ENCODE results near the gene TBC1D19.

TBC1D19 gene

GRCh38 chr4:26726655-26727387 lies 142.9 kb downstream of the TBC1D19 start:
- H3K27me3 Mint-ChIP-seq: no peaks in the 10 kb centered on the region
- peaks cover 34% of the 10 kb centered on the region for H3K36me3 Mint-ChIP-seq
- ATAC-seq: no peak
- no peak overlapping the region for H3K27ac Mint-ChIP-seq
- no peak overlapping the region for H3K4me3 Mint-ChIP-seq
- H3K4me1 Mint-ChIP-seq: peaks cover 18% of the 10 kb centered on the region
- H3K9me3 Mint-ChIP-seq: no peaks in the 10 kb centered on the region

DNA sequence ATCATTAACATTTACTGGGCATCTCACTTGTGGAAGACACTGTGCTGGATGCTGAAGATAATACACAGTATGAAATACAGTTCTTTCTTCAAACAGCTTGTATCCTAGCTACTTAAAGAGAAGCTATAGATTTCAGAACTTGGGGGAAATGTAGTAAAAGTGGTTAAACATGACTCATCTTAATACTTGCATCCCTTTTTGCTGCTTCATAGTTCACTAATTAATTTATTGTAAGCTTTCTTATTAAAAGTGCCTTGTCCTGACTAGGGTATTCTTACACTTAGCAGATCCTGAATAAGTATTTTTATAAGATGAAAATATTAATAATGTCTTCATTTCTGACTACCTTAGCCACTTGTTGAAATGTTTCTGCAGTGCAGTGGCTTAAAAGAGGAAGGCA lies 144.0 kb downstream of the TBC1D19 start:
- Mint-ChIP-seq H3K27ac (no peak overlapping the region), H3K4me1 (peaks cover 17% of the 10 kb centered on the region), H3K9me3 (no peaks in the 10 kb centered on the region), H3K36me3 (peaks cover 36% of the 10 kb centered on the region), H3K4me3 (no peak overlapping the region), H3K27me3 (no peaks in the 10 kb centered on the region)
- ATAC-seq: no peak

DNA sequence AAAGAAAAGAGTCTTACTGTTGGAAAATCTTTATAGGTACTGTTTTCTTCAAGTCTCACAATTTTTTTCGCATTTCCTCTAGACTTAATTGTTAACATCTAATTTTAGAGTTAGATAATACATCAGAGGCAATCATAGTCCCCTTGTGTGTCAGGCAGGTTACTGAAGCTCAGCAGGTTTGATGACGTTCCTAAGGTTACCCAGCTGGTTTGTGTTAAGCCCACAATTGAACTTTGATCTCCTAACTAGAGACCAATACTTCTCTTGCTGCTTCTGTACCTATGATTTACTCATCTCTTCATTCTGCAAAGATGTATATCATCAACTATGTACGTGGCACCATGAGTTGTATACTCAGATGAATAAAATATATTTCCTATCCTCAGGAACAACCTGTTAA lies 145.1 kb downstream of the TBC1D19 start:
- Mint-ChIP-seq H3K4me3 (no peak overlapping the region), H3K4me1 (peaks cover 11% of the 10 kb centered on the region), H3K27ac (no peak overlapping the region), H3K27me3 (no peaks in the 10 kb centered on the region), H3K36me3 (peaks cover 29% of the 10 kb centered on the region), H3K9me3 (no peaks in the 10 kb centered on the region)
- ATAC-seq: no peak

- Mint-ChIP-seq H3K4me3 (no peak overlapping the region), H3K27ac (no peak overlapping the region)
Observed at GRCh38 chr4:26729547-26729946, 145.7 kb downstream of the TBC1D19 start.

DNA sequence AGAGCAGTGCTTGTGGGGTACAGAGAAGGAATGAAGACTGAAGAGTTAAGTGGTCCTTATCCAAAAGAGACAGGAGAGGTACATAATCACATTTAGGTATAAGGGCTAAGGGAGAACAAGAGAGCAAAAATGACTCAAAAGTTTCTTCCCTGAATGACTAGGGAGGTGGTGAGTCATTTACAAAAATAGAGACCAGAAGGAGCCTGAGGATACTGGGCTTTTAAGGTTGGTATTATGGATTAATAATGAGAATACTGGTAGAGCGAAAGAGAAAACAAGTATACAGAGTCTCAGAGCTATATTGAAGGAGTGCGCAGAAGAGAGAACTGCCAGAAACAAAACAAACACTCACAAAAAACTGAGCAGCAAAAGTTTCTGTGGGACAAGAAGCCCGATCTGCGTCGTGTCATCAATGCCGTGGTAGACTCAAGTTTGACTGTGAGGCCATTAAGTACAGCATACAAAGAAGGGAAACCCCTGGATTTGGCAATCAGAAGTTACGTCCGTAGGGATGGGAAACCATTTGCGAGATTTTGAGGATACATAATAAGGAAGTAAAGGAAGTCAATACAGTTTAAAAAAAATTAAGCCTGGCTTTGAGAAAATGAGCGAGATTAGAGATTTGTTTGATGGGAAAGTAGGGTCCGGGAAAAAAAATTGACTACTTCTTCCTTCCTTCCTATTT lies 147.6 kb downstream of the TBC1D19 start:
- Mint-ChIP-seq H3K9me3 (no peaks in the 10 kb centered on the region), H3K4me1 (peaks cover 11% of the 10 kb centered on the region), H3K4me3 (no peak overlapping the region), H3K27me3 (no peaks in the 10 kb centered on the region), H3K27ac (peak overlapping the region; percentile 1), H3K36me3 (peaks cover 11% of the 10 kb centered on the region)
- peak; percentile 73 for ATAC-seq

More at GRCh38 chr4:26729547-26729946, 145.7 kb downstream of the TBC1D19 start:
- Mint-ChIP-seq H3K27me3 (no peaks in the 10 kb centered on the region), H3K4me1 (peaks cover 11% of the 10 kb centered on the region), H3K36me3 (peaks cover 29% of the 10 kb centered on the region), H3K9me3 (no peaks in the 10 kb centered on the region)
- no peak for ATAC-seq

GRCh38 chr4:26732356-26732755 lies 148.5 kb downstream of the TBC1D19 start:
- ATAC-seq: no peak
- no peak overlapping the region for H3K4me3 Mint-ChIP-seq
- no peaks in the 10 kb centered on the region for H3K27me3 Mint-ChIP-seq
- no peak overlapping the region for H3K27ac Mint-ChIP-seq
- H3K36me3 Mint-ChIP-seq: peaks cover 11% of the 10 kb centered on the region
- H3K4me1 Mint-ChIP-seq: peaks cover 11% of the 10 kb centered on the region
- no peaks in the 10 kb centered on the region for H3K9me3 Mint-ChIP-seq

- Mint-ChIP-seq H3K4me1 (peaks cover 2% of the 10 kb centered on the region), H3K36me3 (peaks cover 7% of the 10 kb centered on the region), H3K27ac (no peak overlapping the region), H3K27me3 (no peaks in the 10 kb centered on the region), H3K9me3 (no peaks in the 10 kb centered on the region), H3K4me3 (no peak overlapping the region)
- no peak for ATAC-seq
Observed at GRCh38 chr4:26736621-26737020, 152.7 kb downstream of the TBC1D19 start.

- H3K27ac Mint-ChIP-seq: no peak overlapping the region
- H3K27me3 Mint-ChIP-seq: no peaks in the 10 kb centered on the region
- H3K9me3 Mint-ChIP-seq: no peaks in the 10 kb centered on the region
- ATAC-seq: no peak
- H3K4me3 Mint-ChIP-seq: no peak overlapping the region
- H3K36me3 Mint-ChIP-seq: peaks cover 10% of the 10 kb centered on the region
- no peaks in the 10 kb centered on the region for H3K4me1 Mint-ChIP-seq
Observed at GRCh38 chr4:26737385-26737784, 153.5 kb downstream of the TBC1D19 start.

- ATAC-seq: no peak
- H3K27ac Mint-ChIP-seq: no peak overlapping the region
- H3K9me3 Mint-ChIP-seq: peaks cover 4% of the 10 kb centered on the region
- H3K27me3 Mint-ChIP-seq: no peaks in the 10 kb centered on the region
- no peak overlapping the region for H3K4me3 Mint-ChIP-seq
- H3K4me1 Mint-ChIP-seq: peaks cover 3% of the 10 kb centered on the region
- H3K36me3 Mint-ChIP-seq: peaks cover 25% of the 10 kb centered on the region
Observed at GRCh38 chr4:26741491-26741871, 157.6 kb downstream of the TBC1D19 start.

DNA sequence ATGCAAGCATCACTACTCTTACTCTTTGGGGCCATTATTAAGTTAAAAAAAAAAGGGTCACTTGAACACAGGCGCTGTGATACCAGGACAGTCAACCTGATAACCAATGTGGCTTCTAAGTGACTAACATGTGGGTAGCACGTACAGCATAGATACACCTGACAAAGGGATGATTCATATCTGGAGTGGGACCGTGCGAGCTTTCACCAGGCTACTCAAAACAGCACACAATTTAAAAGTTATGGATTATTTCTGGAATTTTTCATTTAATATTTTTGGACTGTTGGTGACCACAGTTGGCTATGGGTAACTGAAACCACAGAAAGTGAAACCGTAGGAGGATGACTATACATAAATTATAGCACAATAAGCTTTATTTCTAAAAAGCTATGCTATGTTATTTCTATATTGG lies 162.9 kb downstream of the TBC1D19 start:
- peaks cover 37% of the 10 kb centered on the region for H3K36me3 Mint-ChIP-seq
- H3K27me3 Mint-ChIP-seq: no peaks in the 10 kb centered on the region
- H3K9me3 Mint-ChIP-seq: peaks cover 4% of the 10 kb centered on the region
- H3K4me3 Mint-ChIP-seq: no peak overlapping the region
- no peak overlapping the region for H3K27ac Mint-ChIP-seq
- peaks cover 18% of the 10 kb centered on the region for H3K4me1 Mint-ChIP-seq
- peak; percentile 91 for ATAC-seq

- H3K27ac Mint-ChIP-seq: no peak overlapping the region
- peaks cover 18% of the 10 kb centered on the region for H3K4me1 Mint-ChIP-seq
- ATAC-seq: no peak
- H3K27me3 Mint-ChIP-seq: no peaks in the 10 kb centered on the region
- H3K4me3 Mint-ChIP-seq: no peak overlapping the region
- H3K9me3 Mint-ChIP-seq: peaks cover 4% of the 10 kb centered on the region
- peaks cover 26% of the 10 kb centered on the region for H3K36me3 Mint-ChIP-seq
Observed at GRCh38 chr4:26748811-26749210, 164.9 kb downstream of the TBC1D19 start.

GRCh38 chr4:26749867-26750266 lies 166.0 kb downstream of the TBC1D19 start:
- Mint-ChIP-seq H3K4me3 (no peak overlapping the region), H3K4me1 (peaks cover 18% of the 10 kb centered on the region), H3K27me3 (no peaks in the 10 kb centered on the region), H3K36me3 (peaks cover 20% of the 10 kb centered on the region), H3K27ac (no peak overlapping the region), H3K9me3 (peaks cover 4% of the 10 kb centered on the region)
- no peak for ATAC-seq

DNA sequence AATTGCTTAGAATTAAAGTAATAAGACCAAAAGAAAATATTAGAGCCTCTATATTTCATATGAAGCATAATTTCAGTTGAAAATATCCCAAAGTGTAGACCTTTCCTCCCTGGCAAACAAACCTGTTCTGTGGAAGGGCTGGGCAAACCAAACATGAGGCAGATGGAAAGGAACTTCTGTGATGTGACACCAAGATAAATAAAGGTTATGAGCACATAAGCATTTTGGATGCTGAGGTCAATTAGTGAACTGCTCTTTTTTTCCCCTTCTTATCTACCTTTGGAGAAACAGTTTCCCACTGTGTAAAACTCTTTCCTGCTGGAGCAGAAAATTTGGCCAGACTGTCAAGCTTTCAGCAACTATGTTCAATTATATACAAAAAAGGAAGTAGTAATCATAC lies 167.1 kb downstream of the TBC1D19 start:
- H3K4me1 Mint-ChIP-seq: peaks cover 18% of the 10 kb centered on the region
- H3K27me3 Mint-ChIP-seq: no peaks in the 10 kb centered on the region
- H3K27ac Mint-ChIP-seq: no peak overlapping the region
- H3K36me3 Mint-ChIP-seq: peaks cover 17% of the 10 kb centered on the region
- ATAC-seq: no peak
- H3K4me3 Mint-ChIP-seq: no peak overlapping the region
- peaks cover 4% of the 10 kb centered on the region for H3K9me3 Mint-ChIP-seq

- H3K36me3 Mint-ChIP-seq: peaks cover 11% of the 10 kb centered on the region
Observed at GRCh38 chr4:26751838-26752237, 168.0 kb downstream of the TBC1D19 start.

DNA sequence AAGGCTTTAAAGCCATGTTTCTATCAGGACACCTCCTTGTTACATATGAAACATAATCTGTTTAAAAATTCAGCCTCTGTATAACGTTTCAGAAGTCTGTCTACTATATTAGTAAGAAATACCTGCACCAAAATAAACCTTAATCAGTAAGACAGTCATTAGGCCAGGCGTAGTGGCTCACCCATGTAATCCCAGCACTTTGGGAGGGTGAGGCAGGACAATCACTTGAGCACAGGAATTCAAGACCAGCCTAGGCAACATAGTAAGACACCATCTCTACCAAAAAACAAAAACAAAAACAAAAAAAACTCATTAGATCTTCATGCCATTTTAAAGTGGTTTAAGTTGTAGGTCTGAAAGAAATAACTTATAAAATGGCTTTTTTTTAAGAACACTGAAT lies 169.3 kb downstream of the TBC1D19 start:
- Mint-ChIP-seq H3K4me1 (peaks cover 9% of the 10 kb centered on the region), H3K27ac (no peak overlapping the region), H3K27me3 (no peaks in the 10 kb centered on the region), H3K36me3 (peaks cover 23% of the 10 kb centered on the region), H3K9me3 (no peaks in the 10 kb centered on the region), H3K4me3 (no peak overlapping the region)
- no peak for ATAC-seq

More at GRCh38 chr4:26751838-26752237, 168.0 kb downstream of the TBC1D19 start:
- Mint-ChIP-seq H3K27ac (no peak overlapping the region), H3K4me1 (peaks cover 11% of the 10 kb centered on the region), H3K4me3 (no peak overlapping the region), H3K27me3 (no peaks in the 10 kb centered on the region), H3K9me3 (no peaks in the 10 kb centered on the region)
- peak; percentile 50 for ATAC-seq

GRCh38 chr4:26753617-26754016 lies 169.7 kb downstream of the TBC1D19 start:
- Mint-ChIP-seq H3K27me3 (no peaks in the 10 kb centered on the region), H3K36me3 (peaks cover 24% of the 10 kb centered on the region), H3K9me3 (no peaks in the 10 kb centered on the region), H3K4me1 (peaks cover 5% of the 10 kb centered on the region), H3K27ac (no peak overlapping the region), H3K4me3 (no peak overlapping the region)
- ATAC-seq: no peak

Data from stimulated activated memory B cell treated with anti-CD40 and anti-IgM and Interleukin-4, amounts not matched to agents 10 μg/mL and 1 μg/mL and 100 μg/mL, for 72 hours (primary cell).